Caco-2 (cell line): ENCODE measurements around the gene TDRD12. TPM values are rescaled to one million over a fixed set of nuclear protein-coding genes. Genes with fewer than 3 reads are reported as not detected.

Experiments used
- BruUV-seq: library from RNA; stranded (reverse); fragments of 400-500 nt; replicated peaks from 2 replicates; lab custom pipeline; 2021; lab: Mats Ljungman, UMichigan
- CTCF ChIA-PET: fragments of 300-600 bp; sonication (Branson Sonifier 250); formaldehyde crosslinking; loops from one replicate; lab custom pipeline; 2022; ENCODE audit warnings: antibody characterized with exemption; lab: Charles Lee
- POLR2A ChIA-PET: fragments of 300-600 bp; sonication (Branson Sonifier 250); formaldehyde crosslinking; loops from one replicate; lab custom pipeline; 2022; ENCODE audit warnings: antibody characterized with exemption; lab: Charles Lee
- DNase-seq, 2 experiments: peaks; one replicate each; pipeline versions ENCODE4 v3.0.0 to v3.0.0-alpha.2; 2020 to 2022
- H3K27me3 ChIP-seq: replicated peaks from 2 replicates; pipeline ENCODE4 v1.6.0; 2011; ENCODE audit warnings: low read length; ENCODE audit not compliant: control insufficient read depth, insufficient read depth
- H3K36me3 ChIP-seq: 2 replicates; pipeline ENCODE4 v1.5.1; 2011; ENCODE audit warnings: low read length; ENCODE audit not compliant: control insufficient read depth, insufficient read depth
- H3K4me1 ChIP-seq: fragments of 250-450 bp; sonication (Bioruptor Pico); 2 replicates; pipeline ENCODE4 v1.5.1; 2020; ENCODE audit warnings: mild to moderate bottlenecking
- H3K4me3 ChIP-seq: 2 replicates; pipeline ENCODE4 v1.5.1; 2011; ENCODE audit warnings: low read depth, mild to moderate bottlenecking, control low read depth, low read length
- H3K9me3 ChIP-seq: fragments of 250-450 bp; sonication (Bioruptor Pico); 2 replicates; pipeline ENCODE4 v1.5.1; 2020; ENCODE audit warnings: mild to moderate bottlenecking, moderate library complexity
- H3K27ac Mint-ChIP-seq: one replicate; pipeline ENCODE4 v1.8.0; 2022; ENCODE audit warnings: mixed read lengths; ENCODE audit not compliant: unreplicated experiment
- H3K27me3 Mint-ChIP-seq: one replicate; pipeline ENCODE4 v1.8.0; 2022; ENCODE audit warnings: mixed read lengths; ENCODE audit not compliant: insufficient read depth, unreplicated experiment
- H3K36me3 Mint-ChIP-seq: one replicate; pipeline ENCODE4 v1.8.0; 2022; ENCODE audit warnings: mild to moderate bottlenecking, mixed read lengths; ENCODE audit not compliant: insufficient read depth, unreplicated experiment
- H3K4me1 Mint-ChIP-seq: one replicate; pipeline ENCODE4 v1.8.0; 2022; ENCODE audit warnings: low read depth, mixed read lengths; ENCODE audit not compliant: unreplicated experiment
- H3K4me3 Mint-ChIP-seq: one replicate; pipeline ENCODE4 v1.8.0; 2022; ENCODE audit warnings: mild to moderate bottlenecking, moderate library complexity, mixed read lengths; ENCODE audit not compliant: unreplicated experiment
- H3K9me3 Mint-ChIP-seq: one replicate; pipeline ENCODE4 v1.8.0; 2022; ENCODE audit warnings: mixed read lengths; ENCODE audit not compliant: unreplicated experiment
- intact Hi-C: fragments of 100-400 bp; cut with micrococcal nuclease; formaldehyde crosslinking; loops from one replicate; pipeline ENCODE4 v1.10.0; 2022; ENCODE audit not compliant: unreplicated experiment
- total RNA-seq: library from RNA; stranded (reverse); gene quantifications from 2 replicates; pipeline ENCODE4 v1.2.3, GENCODE V29; 2022
- TF ChIP-seq, protein P1 (sequence below), 2 experiments: fragments of 200-600 bp in 1 of 2; IDR thresholded peaks; 1 replicate in 1 of 2; 2 replicates in 1 of 2; pipeline versions ENCODE4 v1.5.1 to v1.8.0; 2011 to 2022; ENCODE audit warnings: antibody characterized with exemption in 1 of 2, control low read depth in 1 of 2, inconsistent platforms in 1 of 2, low read depth in 1 of 2, low read length in 1 of 2, mild to moderate bottlenecking in 1 of 2, moderate library complexity in 1 of 2; ENCODE audit not compliant: insufficient read depth in 1 of 2, severe bottlenecking in 1 of 2, unreplicated experiment in 1 of 2

Gene TDRD12
- total RNA-seq, 1 experiment from 2014 or later: 0.11 TPM

GRCh38 chr19:32824916-32825608, 105.5 kb downstream of the TDRD12 start:
- H3K27ac Mint-ChIP-seq: no peak overlapping the region
- intact Hi-C loops: no loop called here
- no peaks in the 10 kb centered on the region for H3K27me3 Mint-ChIP-seq
- Histone ChIP-seq H3K27me3 (no peaks in the 10 kb centered on the region), H3K4me3 (no peak overlapping the region), H3K4me1 (no peaks in the 10 kb centered on the region), H3K9me3 (no peaks in the 10 kb centered on the region), H3K36me3 (no peaks in the 10 kb centered on the region)
- no peaks in the 10 kb centered on the region for H3K9me3 Mint-ChIP-seq
- no peak for DNase-seq
- no peaks in the 10 kb centered on the region for H3K4me1 Mint-ChIP-seq
- ChIA-PET POLR2A (no interaction called here), CTCF (interaction anchor here (0.7 kb wide), 1 partner anchor 56 kb away, joined by 4 read pairs; no protein-coding TSS in a partner anchor)
- H3K36me3 Mint-ChIP-seq: no peaks in the 10 kb centered on the region
- no TSS peak for BruUV-seq
- TF ChIP-seq, protein P1, sequence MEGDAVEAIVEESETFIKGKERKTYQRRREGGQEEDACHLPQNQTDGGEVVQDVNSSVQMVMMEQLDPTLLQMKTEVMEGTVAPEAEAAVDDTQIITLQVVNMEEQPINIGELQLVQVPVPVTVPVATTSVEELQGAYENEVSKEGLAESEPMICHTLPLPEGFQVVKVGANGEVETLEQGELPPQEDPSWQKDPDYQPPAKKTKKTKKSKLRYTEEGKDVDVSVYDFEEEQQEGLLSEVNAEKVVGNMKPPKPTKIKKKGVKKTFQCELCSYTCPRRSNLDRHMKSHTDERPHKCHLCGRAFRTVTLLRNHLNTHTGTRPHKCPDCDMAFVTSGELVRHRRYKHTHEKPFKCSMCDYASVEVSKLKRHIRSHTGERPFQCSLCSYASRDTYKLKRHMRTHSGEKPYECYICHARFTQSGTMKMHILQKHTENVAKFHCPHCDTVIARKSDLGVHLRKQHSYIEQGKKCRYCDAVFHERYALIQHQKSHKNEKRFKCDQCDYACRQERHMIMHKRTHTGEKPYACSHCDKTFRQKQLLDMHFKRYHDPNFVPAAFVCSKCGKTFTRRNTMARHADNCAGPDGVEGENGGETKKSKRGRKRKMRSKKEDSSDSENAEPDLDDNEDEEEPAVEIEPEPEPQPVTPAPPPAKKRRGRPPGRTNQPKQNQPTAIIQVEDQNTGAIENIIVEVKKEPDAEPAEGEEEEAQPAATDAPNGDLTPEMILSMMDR (IDR thresholded peaks at IDR 0.05; ENCODE audit: insufficient read depth in 1 of 2, low read depth in 1 of 2, low read length in 1 of 2, severe bottlenecking in 1 of 2, unreplicated experiment in 1 of 2): no peak
- no peak overlapping the region for H3K4me3 Mint-ChIP-seq

DNA sequence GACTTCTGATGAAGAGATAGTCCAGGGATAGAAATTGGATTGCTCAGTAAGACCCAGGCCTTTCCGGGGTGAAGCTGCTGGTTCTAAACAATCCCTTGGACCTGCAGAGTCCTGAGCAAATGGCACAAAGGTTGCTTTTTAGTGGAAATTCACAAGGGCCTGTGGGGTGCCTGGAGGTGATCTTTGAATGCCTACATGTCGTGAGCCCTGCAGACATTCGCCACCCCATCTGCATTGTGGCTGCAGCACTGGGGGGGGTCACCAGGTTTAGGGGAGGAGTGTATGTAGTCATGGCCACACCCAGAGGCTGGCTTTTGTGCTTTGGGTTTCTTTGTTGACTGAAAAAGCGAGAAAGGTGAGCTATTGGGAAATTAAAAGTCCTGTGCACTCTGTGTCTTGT, 108.6 kb downstream of the TDRD12 start:
- H3K4me1 Mint-ChIP-seq: no peaks in the 10 kb centered on the region
- no peaks in the 10 kb centered on the region for H3K27me3 ChIP-seq
- no peak overlapping the region for H3K4me3 Mint-ChIP-seq
- DNase-seq: no peak
- H3K9me3 Mint-ChIP-seq: no peaks in the 10 kb centered on the region
- H3K36me3 Mint-ChIP-seq: no peaks in the 10 kb centered on the region
- ChIA-PET CTCF (interaction anchor here (0.6 kb wide), 1 partner anchor 169 kb away, joined by 3 read pairs; no protein-coding TSS in a partner anchor), POLR2A (no interaction called here)
- no peaks in the 10 kb centered on the region; the same call in 1 of the 2 replicates for H3K36me3 ChIP-seq
- TF ChIP-seq, protein P1 (IDR thresholded peaks at IDR 0.05; ENCODE audit: insufficient read depth in 1 of 2, low read depth in 1 of 2, low read length in 1 of 2, severe bottlenecking in 1 of 2, unreplicated experiment in 1 of 2): no peak
- H3K27me3 Mint-ChIP-seq: no peaks in the 10 kb centered on the region
- H3K9me3 ChIP-seq: no peaks in the 10 kb centered on the region
- H3K4me1 ChIP-seq: no peaks in the 10 kb centered on the region
- intact Hi-C loops: no loop called here
- no peak overlapping the region for H3K27ac Mint-ChIP-seq
- H3K4me3 ChIP-seq: no peak overlapping the region
- no TSS peak for BruUV-seq

DNA sequence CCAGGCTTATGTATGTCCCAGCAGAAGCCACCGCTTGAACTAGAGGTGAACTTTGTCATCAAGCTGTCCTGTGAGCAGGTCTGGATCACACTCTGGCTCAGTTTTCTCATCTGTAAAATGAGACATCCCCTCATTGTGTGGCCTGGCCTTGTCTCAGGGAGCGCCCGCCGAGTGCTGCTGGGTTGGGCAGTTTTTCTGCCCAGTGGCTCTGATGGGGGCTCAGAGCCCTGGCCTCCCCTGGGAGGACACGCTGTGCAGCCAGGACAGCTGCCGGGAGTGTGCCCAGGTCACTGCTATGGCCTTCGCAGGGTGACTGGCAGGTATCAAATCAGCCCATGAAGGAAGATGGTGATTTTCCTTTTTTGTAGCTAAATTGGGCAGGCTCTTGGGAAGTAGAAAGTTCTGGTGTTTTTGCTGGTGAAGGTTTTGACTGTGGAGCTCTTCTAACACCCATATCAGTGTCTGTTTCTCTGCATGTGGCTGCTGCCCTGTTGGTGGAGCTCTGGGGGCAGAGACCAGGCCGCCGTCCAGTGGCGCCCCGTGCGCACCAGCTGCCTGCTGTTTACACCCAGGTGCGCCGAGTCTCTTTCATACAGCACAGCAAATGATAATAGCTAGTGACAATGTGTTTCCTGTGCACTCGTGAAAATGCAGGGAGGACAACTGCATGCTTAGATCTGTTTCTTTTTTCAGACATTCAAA, 109.2 kb downstream of the TDRD12 start:
- no peak for DNase-seq
- TF ChIP-seq, protein P1 (IDR thresholded peaks at IDR 0.05; ENCODE audit: insufficient read depth in 1 of 2, low read depth in 1 of 2, low read length in 1 of 2, severe bottlenecking in 1 of 2, unreplicated experiment in 1 of 2): no peak
- Mint-ChIP-seq H3K27ac (no peak overlapping the region), H3K36me3 (no peaks in the 10 kb centered on the region), H3K4me1 (no peaks in the 10 kb centered on the region), H3K27me3 (no peaks in the 10 kb centered on the region), H3K9me3 (no peaks in the 10 kb centered on the region), H3K4me3 (no peak overlapping the region)
- intact Hi-C loops: no loop called here
- H3K9me3 ChIP-seq: no peaks in the 10 kb centered on the region
- BruUV-seq: no TSS peak
- CTCF ChIA-PET: no interaction called here
- no peaks in the 10 kb centered on the region; the same call in 1 of the 2 replicates for H3K36me3 ChIP-seq
- no peak overlapping the region for H3K4me3 ChIP-seq
- H3K27me3 ChIP-seq: no peaks in the 10 kb centered on the region
- H3K4me1 ChIP-seq: no peaks in the 10 kb centered on the region
- POLR2A ChIA-PET: no interaction called here
